LNCaP clone FGC (cell line): ENCODE results near the gene FAHD1.
"Not testable (repeated sequence)": the region's sequence is repeated elsewhere in the genome, so short reads cannot be mapped to it uniquely, and the experiment has no call there.

Source experiments
- DNase-seq: peaks from one replicate; pipeline ENCODE4 v3.0.0-alpha.2; 2011; ENCODE audit warnings: low read depth
- H3K4me3 ChIP-seq: 2 replicates; pipeline ENCODE4 v1.5.1; 2011; ENCODE audit warnings: mild to moderate bottlenecking, low read depth, low read length, control low read depth
- TF ChIP-seq, protein P1 (sequence below): IDR thresholded peaks from 2 replicates; pipeline ENCODE4 v1.5.1; 2012; ENCODE audit warnings: mild to moderate bottlenecking; ENCODE audit not compliant: control insufficient read depth, insufficient read depth; ENCODE audit errors: extremely low read depth

The FAHD1 gene

DNA sequence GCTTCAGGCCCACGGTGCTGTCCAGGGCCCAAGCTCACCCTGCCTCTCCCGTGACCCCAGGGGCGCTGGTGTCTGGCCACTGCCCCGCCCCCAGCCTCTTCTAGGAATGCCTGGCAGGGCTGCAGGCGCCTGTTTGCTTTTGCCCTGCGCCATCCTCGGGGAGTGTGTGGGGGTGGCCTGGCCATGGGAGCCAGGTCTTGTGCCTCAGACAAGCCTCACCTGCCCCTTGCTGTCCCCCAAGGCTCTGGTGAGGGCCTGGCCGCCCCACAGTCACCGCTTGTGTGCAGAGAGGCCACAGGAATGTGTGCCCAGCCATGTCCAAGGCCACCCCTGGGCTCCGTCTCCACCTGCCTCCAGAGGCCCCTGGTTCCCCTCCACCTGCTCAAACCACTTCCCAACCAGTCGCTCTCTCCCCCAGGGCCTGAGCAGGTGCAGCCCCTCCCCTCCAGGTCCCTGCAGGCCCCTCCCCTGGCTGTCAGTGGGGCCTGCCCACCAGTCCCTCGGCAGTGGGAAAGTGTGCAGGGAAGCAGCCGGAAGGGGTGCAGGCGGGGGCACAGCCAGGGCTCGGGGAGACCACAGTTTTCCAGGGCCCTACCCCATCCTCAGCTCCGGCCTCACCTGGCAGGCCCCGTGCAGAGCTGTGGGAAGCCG lies 32.7 kb upstream of the FAHD1 start:
- H3K4me3 ChIP-seq: no peak overlapping the region
- DNase-seq: no peak
- TF ChIP-seq, protein P1, sequence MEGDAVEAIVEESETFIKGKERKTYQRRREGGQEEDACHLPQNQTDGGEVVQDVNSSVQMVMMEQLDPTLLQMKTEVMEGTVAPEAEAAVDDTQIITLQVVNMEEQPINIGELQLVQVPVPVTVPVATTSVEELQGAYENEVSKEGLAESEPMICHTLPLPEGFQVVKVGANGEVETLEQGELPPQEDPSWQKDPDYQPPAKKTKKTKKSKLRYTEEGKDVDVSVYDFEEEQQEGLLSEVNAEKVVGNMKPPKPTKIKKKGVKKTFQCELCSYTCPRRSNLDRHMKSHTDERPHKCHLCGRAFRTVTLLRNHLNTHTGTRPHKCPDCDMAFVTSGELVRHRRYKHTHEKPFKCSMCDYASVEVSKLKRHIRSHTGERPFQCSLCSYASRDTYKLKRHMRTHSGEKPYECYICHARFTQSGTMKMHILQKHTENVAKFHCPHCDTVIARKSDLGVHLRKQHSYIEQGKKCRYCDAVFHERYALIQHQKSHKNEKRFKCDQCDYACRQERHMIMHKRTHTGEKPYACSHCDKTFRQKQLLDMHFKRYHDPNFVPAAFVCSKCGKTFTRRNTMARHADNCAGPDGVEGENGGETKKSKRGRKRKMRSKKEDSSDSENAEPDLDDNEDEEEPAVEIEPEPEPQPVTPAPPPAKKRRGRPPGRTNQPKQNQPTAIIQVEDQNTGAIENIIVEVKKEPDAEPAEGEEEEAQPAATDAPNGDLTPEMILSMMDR: no peak

DNA sequence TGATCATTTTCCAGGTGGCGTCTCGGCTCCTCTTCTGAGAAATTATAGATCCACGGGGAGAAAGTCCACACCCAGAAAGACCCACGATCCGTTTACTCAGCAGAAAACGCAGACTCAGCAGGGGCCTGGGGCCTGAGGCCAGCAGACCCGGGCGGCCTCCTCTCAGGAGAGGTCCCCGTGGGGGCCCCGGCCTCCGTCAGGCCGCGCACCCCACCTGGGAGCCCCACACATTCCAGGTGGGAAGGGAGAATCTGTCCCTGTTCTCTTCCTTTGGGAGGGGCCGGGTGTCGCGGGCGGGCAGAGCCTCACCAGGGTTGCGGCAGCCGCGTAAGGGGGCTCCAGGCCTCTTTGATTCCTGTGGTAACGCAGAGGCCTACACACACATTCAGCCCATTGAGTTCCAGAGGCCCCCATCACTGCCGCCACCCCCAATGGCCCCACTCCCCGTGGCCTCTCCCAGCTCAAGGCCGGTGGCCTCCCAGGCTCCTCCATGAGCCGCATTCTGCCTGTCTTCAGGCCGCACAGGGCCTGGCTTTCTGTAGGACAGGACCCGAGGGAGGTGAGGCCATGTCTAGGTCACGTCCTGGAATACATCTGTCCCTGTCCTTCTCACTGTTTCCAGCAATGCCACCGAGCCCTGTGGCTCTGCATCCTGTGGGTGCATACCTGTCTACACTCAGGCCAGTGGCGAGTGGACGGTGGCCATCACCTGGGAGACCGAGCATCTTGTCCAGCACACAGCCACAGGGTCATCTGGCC lies 31.9 kb upstream of the FAHD1 start:
- DNase-seq: no peak
- TF ChIP-seq, protein P1: no peak
- no peak overlapping the region for H3K4me3 ChIP-seq

DNA sequence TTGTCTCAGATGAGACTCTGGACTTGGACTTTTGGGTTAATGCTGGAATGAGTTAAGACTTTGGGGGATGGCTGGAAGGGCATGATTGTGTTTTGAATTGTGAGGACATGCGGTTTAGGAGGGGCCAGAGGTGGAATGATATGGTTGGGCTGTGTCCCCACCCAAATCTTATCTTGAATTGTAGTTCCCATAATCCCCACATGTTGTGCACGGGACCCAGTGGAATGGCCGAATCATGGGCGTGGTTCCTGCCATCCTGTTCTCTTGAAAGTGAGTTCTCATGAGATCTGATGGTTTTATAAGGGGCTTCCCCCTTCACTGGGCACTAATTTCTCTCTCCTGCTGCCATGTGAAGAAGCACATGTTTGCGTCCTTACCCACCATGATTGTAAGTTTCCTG lies 27.7 kb upstream of the FAHD1 start:
- not testable (repeated sequence) for H3K4me3 ChIP-seq, DNase-seq

DNA sequence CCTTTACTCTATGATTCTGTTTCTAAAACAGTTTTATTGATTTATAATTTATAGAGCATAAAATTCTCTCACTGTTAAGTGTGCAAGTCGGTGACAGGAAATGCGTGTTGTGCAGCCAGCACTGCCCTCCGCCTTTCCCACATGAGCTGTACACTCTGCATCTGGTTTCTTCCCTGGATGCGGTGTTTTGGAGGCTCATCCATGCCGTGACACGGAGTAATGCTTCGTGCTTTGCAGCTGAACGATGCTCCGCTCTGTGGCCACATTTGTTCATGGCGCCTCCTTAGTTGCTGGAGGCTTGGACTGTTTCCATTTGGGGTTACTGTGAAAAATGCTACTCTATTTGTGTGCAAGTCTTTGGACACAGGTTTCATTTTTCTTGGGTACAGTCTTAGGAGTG lies 26.3 kb upstream of the FAHD1 start:
- H3K4me3 ChIP-seq: no peak overlapping the region
- TF ChIP-seq, protein P1: no peak
- DNase-seq: no peak

DNA sequence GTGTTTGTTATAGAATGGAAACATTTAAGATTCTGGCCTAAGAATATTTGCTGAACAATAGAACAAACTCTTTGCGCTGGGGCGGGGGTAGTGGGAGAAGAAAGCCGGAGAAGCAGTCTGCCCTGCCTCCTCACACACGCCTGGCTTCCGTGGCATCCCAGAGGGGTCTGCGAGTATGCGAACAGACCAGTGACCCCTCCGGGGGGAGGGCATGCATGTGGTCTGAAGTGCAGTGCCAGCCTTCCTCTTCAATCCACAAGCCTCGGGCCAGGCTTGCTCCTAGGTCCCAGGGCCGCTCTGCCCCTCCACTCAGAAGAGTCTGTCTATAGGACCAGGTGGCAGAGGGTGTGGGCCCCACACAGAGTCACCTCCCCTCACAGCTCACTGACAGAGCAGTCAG lies 19.4 kb upstream of the FAHD1 start:
- DNase-seq: no peak

DNA sequence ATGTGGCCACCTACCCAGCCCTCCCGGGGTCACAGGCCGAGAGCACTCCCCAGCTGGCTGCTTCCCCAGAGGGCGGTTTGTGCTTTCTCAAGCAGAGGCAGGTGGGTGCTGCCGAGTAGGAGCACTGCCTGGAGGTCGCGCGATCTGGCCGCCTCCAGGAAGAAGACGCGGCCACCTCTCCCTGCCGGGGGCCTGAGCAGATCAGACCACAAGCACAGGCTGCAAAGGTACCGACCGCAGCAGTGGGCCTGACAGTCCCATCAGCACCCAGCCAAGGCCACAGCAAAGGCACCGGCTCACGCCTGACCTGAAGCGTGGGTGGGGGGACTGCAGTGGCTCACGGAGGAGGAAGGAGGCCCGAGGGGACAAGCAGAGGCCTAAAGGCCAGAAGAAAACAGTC lies 18.3 kb upstream of the FAHD1 start:
- no peak for DNase-seq
- TF ChIP-seq, protein P1: no peak
- no peak overlapping the region for H3K4me3 ChIP-seq

More for the DNA sequence above, 19.4 kb upstream of the FAHD1 start:
- no peak overlapping the region for H3K4me3 ChIP-seq
- TF ChIP-seq, protein P1: no peak

DNA sequence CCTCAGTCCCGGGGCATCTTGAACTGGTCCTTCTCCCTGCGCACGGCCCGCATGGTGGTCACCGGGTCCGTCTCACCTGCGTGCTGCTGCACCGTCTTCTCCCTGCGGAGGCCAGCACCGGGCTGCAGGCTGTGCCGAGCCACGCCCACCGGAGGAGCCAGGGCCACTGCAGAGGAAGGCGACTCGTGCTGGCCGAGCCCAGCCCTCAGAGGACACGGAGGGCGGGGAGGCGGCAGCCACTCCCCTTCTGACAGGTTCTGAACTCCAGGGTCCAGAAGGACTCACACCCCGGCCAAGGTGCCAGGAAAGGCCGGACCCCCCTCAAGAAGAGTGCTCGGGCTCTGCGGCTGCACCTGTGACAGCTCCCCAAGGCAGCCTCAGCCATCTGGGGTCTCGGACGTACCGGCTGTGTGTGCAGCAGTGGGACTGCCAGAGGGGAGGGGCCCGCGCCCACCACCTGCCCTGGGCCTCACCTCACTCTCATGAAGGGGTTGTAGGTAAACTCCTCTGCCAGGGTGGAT lies 17.7 kb upstream of the FAHD1 start:
- TF ChIP-seq, protein P1: no peak
- no peak overlapping the region for H3K4me3 ChIP-seq
- DNase-seq: no peak
